HEK293 (cell line): ENCODE data around the gene CCNY.
A peak's percentile ranks its signal among the peaks of the same experiment; 100 is the strongest.

Experiments
- CTCF ChIA-PET: fragments of 350-600 bp; formaldehyde crosslinking; extraction: SDS; loops from one replicate; lab custom pipeline; 2021; ENCODE audit warnings: antibody characterized with exemption; lab: Yijun Ruan, JAX
- POLR2A ChIA-PET: fragments of 300-600 bp; formaldehyde crosslinking; extraction: SDS; loops from one replicate; lab custom pipeline; 2020; ENCODE audit warnings: antibody characterized with exemption, inconsistent platforms; lab: Yijun Ruan, JAX
- H3K27ac ChIP-seq: fragments of 200-500 bp; sonication (Bioruptor generic); 2 replicates; pipeline ENCODE4 v1.5.1; 2014; ENCODE audit warnings: low read depth, low read length, control low read depth, inconsistent platforms; ENCODE audit errors: extremely low read depth
- H3K36me3 ChIP-seq, 2 experiments: fragments of 200-500 bp in 1 of 2; sonication (Bioruptor generic) in 1 of 2; 1 replicate in 1 of 2; 2 replicates in 1 of 2; pipeline ENCODE4 v1.5.1; 2014 to 2017; ENCODE audit warnings: inconsistent platforms in 2 of 2, low read length in 2 of 2; ENCODE audit not compliant: control insufficient read depth in 2 of 2, insufficient read depth in 1 of 2
- H3K4me1 ChIP-seq: fragments of 200-500 bp; sonication (Bioruptor generic); 2 replicates; pipeline ENCODE4 v1.5.1; 2014; ENCODE audit warnings: mild to moderate bottlenecking, low read length, inconsistent platforms; ENCODE audit not compliant: control insufficient read depth, insufficient read depth
- H3K4me3 ChIP-seq: 2 replicates; pipeline ENCODE4 v1.5.1; 2011; ENCODE audit warnings: low read depth, mild to moderate bottlenecking, control low read depth, low read length, moderate library complexity
- H3K9me3 ChIP-seq: fragments of 200-500 bp; sonication (Bioruptor generic); 2 replicates; pipeline ENCODE4 v1.5.1; 2014; ENCODE audit warnings: low read depth, low read length, inconsistent platforms; ENCODE audit not compliant: control insufficient read depth, insufficient read depth
- EGR2 ChIP-seq: fragments of 450-650 bp; formaldehyde crosslinking; IDR thresholded peaks from 2 replicates; pipeline ENCODE4 v1.5.1; 2016; ENCODE audit warnings: low read depth, missing biosample characterization, missing genetic modification characterization
- GLI2 ChIP-seq: fragments of 450-650 bp; formaldehyde crosslinking; IDR thresholded peaks from 2 replicates; pipeline ENCODE4; 2017; ENCODE audit warnings: missing biosample characterization, missing genetic modification characterization, low read depth, borderline replicate concordance
- GLI4 ChIP-seq: fragments of 450-650 bp; formaldehyde crosslinking; IDR thresholded peaks from 2 replicates; pipeline ENCODE4 v1.5.1; 2016; ENCODE audit warnings: missing biosample characterization, missing genetic modification characterization
- HIC1 ChIP-seq: fragments of 450-650 bp; formaldehyde crosslinking; IDR thresholded peaks from 2 replicates; pipeline ENCODE4 v1.5.1; 2016; ENCODE audit warnings: missing biosample characterization, missing genetic modification characterization
- IKZF3 ChIP-seq: fragments of 450-650 bp; IDR thresholded peaks from 2 replicates; pipeline ENCODE4 v1.5.0; 2018; ENCODE audit warnings: missing biosample characterization, mild to moderate bottlenecking, missing genetic modification characterization, moderate library complexity
- KLF8 ChIP-seq: fragments of 450-650 bp; formaldehyde crosslinking; IDR thresholded peaks from 2 replicates; pipeline ENCODE4 v1.5.1; 2016; ENCODE audit warnings: missing biosample characterization, missing genetic modification characterization
- MEIS1 ChIP-seq: sonication (generic); formaldehyde crosslinking; IDR thresholded peaks from 2 replicates; pipeline ENCODE4 v1.8.1; 2022; ENCODE audit warnings: missing genetic modification reagents, mild to moderate bottlenecking, borderline replicate concordance
- PRDM1 ChIP-seq: fragments of 450-650 bp; formaldehyde crosslinking; IDR thresholded peaks from 2 replicates; pipeline ENCODE4; 2016; ENCODE audit warnings: missing biosample characterization, missing genetic modification characterization
- PRDM6 ChIP-seq: fragments of 450-650 bp; formaldehyde crosslinking; IDR thresholded peaks from 2 replicates; pipeline ENCODE4 v1.5.1; 2017; ENCODE audit warnings: missing biosample characterization, missing genetic modification characterization
- YY1 ChIP-seq: fragments of 450-650 bp; formaldehyde crosslinking; IDR thresholded peaks from 2 replicates; pipeline ENCODE4 v1.5.1; 2018; ENCODE audit warnings: missing biosample characterization, missing genetic modification characterization
- ZBTB20 ChIP-seq: fragments of 450-650 bp; formaldehyde crosslinking; IDR thresholded peaks from 2 replicates; pipeline ENCODE4 v1.5.1; 2016; ENCODE audit warnings: missing biosample characterization, missing genetic modification characterization
- ZBTB8A ChIP-seq: fragments of 450-650 bp; formaldehyde crosslinking; IDR thresholded peaks from 2 replicates; pipeline ENCODE4 v1.5.1; 2016; ENCODE audit warnings: missing biosample characterization, missing genetic modification characterization
- ZEB2 ChIP-seq: fragments of 450-650 bp; formaldehyde crosslinking; IDR thresholded peaks from 2 replicates; pipeline ENCODE4 v1.5.1; 2016; ENCODE audit warnings: missing biosample characterization, missing genetic modification characterization
- ZFHX2 ChIP-seq: fragments of 450-650 bp; formaldehyde crosslinking; conservative IDR thresholded peaks from 2 replicates; pipeline ENCODE4 v1.5.1; 2016; ENCODE audit warnings: missing biosample characterization, missing genetic modification characterization
- ZFP37 ChIP-seq: fragments of 450-650 bp; formaldehyde crosslinking; IDR thresholded peaks from 2 replicates; pipeline ENCODE4 v1.5.1; 2016; ENCODE audit warnings: missing biosample characterization, missing genetic modification characterization
- ZIC2 ChIP-seq: fragments of 450-650 bp; formaldehyde crosslinking; IDR thresholded peaks from 2 replicates; pipeline ENCODE4 v1.5.1; 2016; ENCODE audit warnings: missing biosample characterization, missing genetic modification characterization
- ZNF2 ChIP-seq: fragments of 450-650 bp; formaldehyde crosslinking; IDR thresholded peaks from 2 replicates; pipeline ENCODE4 v1.5.1; 2016; ENCODE audit warnings: missing biosample characterization, missing genetic modification characterization
- ZNF211 ChIP-seq: fragments of 450-650 bp; formaldehyde crosslinking; IDR thresholded peaks from 2 replicates; pipeline ENCODE4 v1.5.1; 2016; ENCODE audit warnings: low read depth, missing biosample characterization, missing genetic modification characterization
- ZNF214 ChIP-seq: fragments of 450-650 bp; formaldehyde crosslinking; IDR thresholded peaks from 2 replicates; pipeline ENCODE4 v1.5.1; 2017; ENCODE audit warnings: missing biosample characterization, mild to moderate bottlenecking, missing genetic modification characterization, borderline replicate concordance
- ZNF341 ChIP-seq: fragments of 450-650 bp; formaldehyde crosslinking; IDR thresholded peaks from 2 replicates; pipeline ENCODE4; 2016; ENCODE audit warnings: low read depth, missing biosample characterization, missing genetic modification characterization
- ZNF366 ChIP-seq: fragments of 450-650 bp; formaldehyde crosslinking; conservative IDR thresholded peaks from 2 replicates; pipeline ENCODE4 v1.5.1; 2016; ENCODE audit warnings: missing biosample characterization, missing genetic modification characterization
- ZNF48 ChIP-seq: fragments of 450-650 bp; formaldehyde crosslinking; IDR thresholded peaks from 2 replicates; pipeline ENCODE4 v1.5.1; 2016; ENCODE audit warnings: missing biosample characterization, missing genetic modification characterization
- ZNF544 ChIP-seq: fragments of 450-650 bp; formaldehyde crosslinking; IDR thresholded peaks from 2 replicates; pipeline ENCODE4 v1.5.0; 2017; ENCODE audit warnings: missing biosample characterization, missing genetic modification characterization
- ZNF558 ChIP-seq: fragments of 450-650 bp; formaldehyde crosslinking; IDR thresholded peaks from 2 replicates; pipeline ENCODE4 v1.5.1; 2016; ENCODE audit warnings: missing biosample characterization, missing genetic modification characterization
- ZNF629 ChIP-seq: fragments of 450-650 bp; formaldehyde crosslinking; IDR thresholded peaks from 2 replicates; pipeline ENCODE4 v1.5.1; 2017; ENCODE audit warnings: missing biosample characterization, missing genetic modification characterization
- ZNF660 ChIP-seq: fragments of 450-650 bp; IDR thresholded peaks from 2 replicates; pipeline ENCODE4 v1.5.1; 2018; ENCODE audit warnings: missing biosample characterization, mild to moderate bottlenecking, missing genetic modification characterization
- ZNF776 ChIP-seq: fragments of 450-650 bp; formaldehyde crosslinking; IDR thresholded peaks from 2 replicates; pipeline ENCODE4 v1.5.0; 2017; ENCODE audit warnings: missing biosample characterization, missing genetic modification characterization, borderline replicate concordance
- TF ChIP-seq, protein P1 (sequence below): fragments of 450-650 bp; formaldehyde crosslinking; IDR thresholded peaks from 2 replicates; pipeline ENCODE4 v1.5.1; 2016; ENCODE audit warnings: missing biosample characterization, missing genetic modification characterization
- TF ChIP-seq, protein P2 (sequence below): fragments of 450-650 bp; formaldehyde crosslinking; IDR thresholded peaks from 2 replicates; pipeline ENCODE4 v1.5.1; 2017; ENCODE audit warnings: missing biosample characterization, missing genetic modification characterization
- TF ChIP-seq, protein P3 (sequence below): sonication (generic); formaldehyde crosslinking; IDR thresholded peaks from 2 replicates; pipeline ENCODE4 v1.8.1; 2022; ENCODE audit warnings: mild to moderate bottlenecking, moderate library complexity, missing genetic modification reagents

Gene CCNY

DNA sequence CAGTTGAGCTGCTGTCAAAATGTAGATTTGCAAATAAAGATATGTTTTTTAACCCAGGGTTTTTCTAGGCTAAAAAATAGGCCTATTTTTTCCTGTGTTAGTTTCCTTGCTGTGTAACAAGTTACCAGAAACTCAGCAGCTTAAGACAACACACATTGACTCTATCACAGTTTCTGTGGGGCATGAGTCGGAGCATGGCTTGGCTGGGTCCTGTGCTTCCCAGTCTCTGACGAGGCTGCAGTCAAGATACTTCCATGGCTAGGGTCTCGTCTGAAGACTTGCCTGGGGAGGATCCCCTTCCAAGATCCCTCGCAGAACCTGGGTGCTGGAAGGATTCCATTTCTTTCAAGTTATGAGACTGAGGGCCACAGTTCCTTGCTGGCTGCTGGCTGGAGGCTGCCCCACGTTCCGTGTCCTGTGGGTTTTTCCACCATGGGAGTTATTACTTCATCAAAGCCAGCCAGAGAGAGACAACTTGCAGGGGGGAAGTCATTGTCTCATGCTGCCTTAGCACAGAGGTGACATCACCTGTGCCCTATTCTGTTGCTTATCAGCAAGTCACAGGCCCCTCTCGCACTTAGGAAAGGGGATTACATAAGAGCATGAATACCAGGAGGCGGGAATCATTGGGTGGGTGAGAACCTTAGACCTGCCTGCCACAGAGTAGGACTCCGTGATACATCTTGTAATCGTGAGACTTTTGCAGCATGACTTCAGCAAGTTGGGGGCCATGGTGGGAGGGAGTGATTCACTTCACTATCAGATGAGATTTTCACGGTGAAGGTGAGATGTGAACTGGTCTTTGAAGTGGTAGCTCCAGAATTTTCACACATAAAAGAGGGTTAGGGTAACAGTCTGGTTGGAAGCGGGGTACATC is 77.9 kb downstream of the CCNY start:
- H3K27ac ChIP-seq, result no peak overlapping the region
- H3K4me3 ChIP-seq, result no peak overlapping the region
- ChIA-PET POLR2A (no interaction called here), CTCF (interaction anchor here (0.6 kb wide), 1 partner anchor 119 kb away, joined by 3 read pairs; no protein-coding TSS in a partner anchor)
- no peaks in the 10 kb centered on the region for H3K9me3 ChIP-seq
- no peaks in the 10 kb centered on the region for H3K4me1 ChIP-seq
- H3K36me3 ChIP-seq, result no peaks in the 10 kb centered on the region
- no peak for TF ChIP-seq MEIS1 (CRISPR knock-in tag)
- peak; percentile 74 for TF ChIP-seq ZNF366 (tag by site-specific recombination)
- TF ChIP-seq PRDM6, result no peak
- TF ChIP-seq GLI2, result no peak
- TF ChIP-seq ZIC2, result peak; percentile 82
- peak; percentile 19; the same call in 1 of the 2 replicates for TF ChIP-seq ZEB2 (tag by site-specific recombination)
- TF ChIP-seq GLI4, result no peak
- TF ChIP-seq ZNF211 (tag by site-specific recombination), result no peak
- TF ChIP-seq PRDM1 (tag by site-specific recombination), result peak; percentile 25; the same call in 1 of the 2 replicates
- TF ChIP-seq IKZF3, result 0 out of 2 replicates have a peak, but pooled peaks have one; percentile 18
- no peak for TF ChIP-seq ZNF341 (tag by site-specific recombination)
- TF ChIP-seq KLF8 (tag by site-specific recombination), result 0 out of 2 replicates have a peak, but pooled peaks have one; percentile 41
- peak; percentile 46 for TF ChIP-seq ZNF660
- TF ChIP-seq ZNF544 (tag by site-specific recombination), result no peak
- peak; percentile 91 for TF ChIP-seq ZNF629 (tag by site-specific recombination)
- TF ChIP-seq, protein P1, sequence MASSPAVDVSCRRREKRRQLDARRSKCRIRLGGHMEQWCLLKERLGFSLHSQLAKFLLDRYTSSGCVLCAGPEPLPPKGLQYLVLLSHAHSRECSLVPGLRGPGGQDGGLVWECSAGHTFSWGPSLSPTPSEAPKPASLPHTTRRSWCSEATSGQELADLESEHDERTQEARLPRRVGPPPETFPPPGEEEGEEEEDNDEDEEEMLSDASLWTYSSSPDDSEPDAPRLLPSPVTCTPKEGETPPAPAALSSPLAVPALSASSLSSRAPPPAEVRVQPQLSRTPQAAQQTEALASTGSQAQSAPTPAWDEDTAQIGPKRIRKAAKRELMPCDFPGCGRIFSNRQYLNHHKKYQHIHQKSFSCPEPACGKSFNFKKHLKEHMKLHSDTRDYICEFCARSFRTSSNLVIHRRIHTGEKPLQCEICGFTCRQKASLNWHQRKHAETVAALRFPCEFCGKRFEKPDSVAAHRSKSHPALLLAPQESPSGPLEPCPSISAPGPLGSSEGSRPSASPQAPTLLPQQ (tag by site-specific recombination), result peak; percentile 62; the same call in 1 of the 2 replicates
- peak; percentile 49 for TF ChIP-seq ZFHX2 (tag by site-specific recombination)
- 0 out of 2 replicates have a peak, but pooled peaks have one; percentile 36 for TF ChIP-seq HIC1 (tag by site-specific recombination)
- no peak for TF ChIP-seq ZNF776
- no peak for TF ChIP-seq ZNF558 (tag by site-specific recombination)
- TF ChIP-seq, protein P2, sequence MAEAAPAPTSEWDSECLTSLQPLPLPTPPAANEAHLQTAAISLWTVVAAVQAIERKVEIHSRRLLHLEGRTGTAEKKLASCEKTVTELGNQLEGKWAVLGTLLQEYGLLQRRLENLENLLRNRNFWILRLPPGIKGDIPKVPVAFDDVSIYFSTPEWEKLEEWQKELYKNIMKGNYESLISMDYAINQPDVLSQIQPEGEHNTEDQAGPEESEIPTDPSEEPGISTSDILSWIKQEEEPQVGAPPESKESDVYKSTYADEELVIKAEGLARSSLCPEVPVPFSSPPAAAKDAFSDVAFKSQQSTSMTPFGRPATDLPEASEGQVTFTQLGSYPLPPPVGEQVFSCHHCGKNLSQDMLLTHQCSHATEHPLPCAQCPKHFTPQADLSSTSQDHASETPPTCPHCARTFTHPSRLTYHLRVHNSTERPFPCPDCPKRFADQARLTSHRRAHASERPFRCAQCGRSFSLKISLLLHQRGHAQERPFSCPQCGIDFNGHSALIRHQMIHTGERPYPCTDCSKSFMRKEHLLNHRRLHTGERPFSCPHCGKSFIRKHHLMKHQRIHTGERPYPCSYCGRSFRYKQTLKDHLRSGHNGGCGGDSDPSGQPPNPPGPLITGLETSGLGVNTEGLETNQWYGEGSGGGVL (tag by site-specific recombination), result peak; percentile 69
- TF ChIP-seq, protein P3, sequence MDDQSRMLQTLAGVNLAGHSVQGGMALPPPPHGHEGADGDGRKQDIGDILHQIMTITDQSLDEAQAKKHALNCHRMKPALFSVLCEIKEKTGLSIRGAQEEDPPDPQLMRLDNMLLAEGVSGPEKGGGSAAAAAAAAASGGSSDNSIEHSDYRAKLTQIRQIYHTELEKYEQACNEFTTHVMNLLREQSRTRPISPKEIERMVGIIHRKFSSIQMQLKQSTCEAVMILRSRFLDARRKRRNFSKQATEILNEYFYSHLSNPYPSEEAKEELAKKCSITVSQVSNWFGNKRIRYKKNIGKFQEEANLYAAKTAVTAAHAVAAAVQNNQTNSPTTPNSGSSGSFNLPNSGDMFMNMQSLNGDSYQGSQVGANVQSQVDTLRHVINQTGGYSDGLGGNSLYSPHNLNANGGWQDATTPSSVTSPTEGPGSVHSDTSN (CRISPR knock-in tag), result no peak
- no peak for TF ChIP-seq ZBTB20
- 0 out of 2 replicates have a peak, but pooled peaks have one; percentile 30 for TF ChIP-seq ZFP37 (tag by site-specific recombination)
- TF ChIP-seq ZNF48, result no peak
- no peak for TF ChIP-seq ZBTB8A (tag by site-specific recombination)
- TF ChIP-seq YY1 (tag by site-specific recombination), result no peak
- TF ChIP-seq ZNF214 (tag by site-specific recombination), result no peak
- TF ChIP-seq EGR2 (tag by site-specific recombination), result peak; percentile 57
- TF ChIP-seq ZNF2 (tag by site-specific recombination), result no peak
